DOHH2 (cell line): ENCODE results near the gene MYO9A.

ENCODE experiments used
- H3F3A ChIP-seq: fragments of 200-600 bp; sonication (generic), shearing (Covaris generic); 2 replicates; pipeline ENCODE4 v1.6.0; 2016; ENCODE audit warnings: antibody characterized with exemption, mild to moderate bottlenecking; ENCODE audit not compliant: control insufficient read depth, insufficient read depth
- H3K27ac ChIP-seq: fragments of 200-600 bp; sonication (generic); 2 replicates; pipeline ENCODE4 v1.5.1; 2014; ENCODE audit warnings: low read depth, mild to moderate bottlenecking, low read length, moderate library complexity
- H3K27me3 ChIP-seq: fragments of 200-600 bp; sonication (generic); 2 replicates; pipeline ENCODE4 v1.6.1; 2014; ENCODE audit warnings: mild to moderate bottlenecking, low read length, mixed read lengths; ENCODE audit not compliant: control insufficient read depth
- H3K36me3 ChIP-seq: fragments of 200-600 bp; sonication (generic); 2 replicates; pipeline ENCODE4 v1.6.1; 2014; ENCODE audit warnings: mild to moderate bottlenecking, low read length, moderate library complexity, mixed read lengths; ENCODE audit not compliant: control insufficient read depth
- H3K4me1 ChIP-seq: fragments of 200-600 bp; sonication (generic); 2 replicates; pipeline ENCODE4 v1.6.1; 2014; ENCODE audit warnings: mild to moderate bottlenecking, low read length, mixed read lengths; ENCODE audit not compliant: control insufficient read depth
- H3K4me2 ChIP-seq: fragments of 200-600 bp; sonication (generic); 2 replicates; pipeline ENCODE4 v1.6.0; 2014; ENCODE audit warnings: mild to moderate bottlenecking, low read length, moderate library complexity
- H3K4me3 ChIP-seq: fragments of 200-600 bp; sonication (generic); 2 replicates; pipeline ENCODE4 v1.5.1; 2014; ENCODE audit warnings: mild to moderate bottlenecking, low read length, mixed read lengths
- H3K79me2 ChIP-seq: fragments of 200-600 bp; sonication (generic); 2 replicates; pipeline ENCODE4 v1.6.1; 2014; ENCODE audit warnings: mild to moderate bottlenecking, low read length, mixed read lengths; ENCODE audit not compliant: control insufficient read depth
- H3K9me2 ChIP-seq: fragments of 200-600 bp; sonication (generic); replicated peaks from 2 replicates; pipeline ENCODE4 v1.6.1; 2014; ENCODE audit warnings: mild to moderate bottlenecking, low read length, mixed read lengths; ENCODE audit not compliant: control insufficient read depth
- H3K9me3 ChIP-seq: fragments of 200-600 bp; sonication (generic); 2 replicates; pipeline ENCODE4 v1.6.1; 2014; ENCODE audit warnings: antibody characterized with exemption, low read length, mixed read lengths; ENCODE audit not compliant: control insufficient read depth, insufficient read depth
- H4K20me1 ChIP-seq: fragments of 200-600 bp; sonication (generic); 2 replicates; pipeline ENCODE4 v1.6.0; 2014; ENCODE audit warnings: low read depth, mild to moderate bottlenecking, antibody characterized with exemption, low read length, moderate library complexity; ENCODE audit not compliant: control insufficient read depth, insufficient read depth
- EZH2phosphoT487 ChIP-seq: fragments of 200-600 bp; sonication (generic); IDR thresholded peaks from 2 replicates; pipeline ENCODE4 v1.6.1; 2017; ENCODE audit warnings: borderline replicate concordance, mild to moderate bottlenecking, antibody characterized with exemption, low read length, moderate library complexity, mixed read lengths
- TF ChIP-seq, protein P1 (sequence below): fragments of 200-600 bp; sonication (generic); IDR thresholded peaks from one replicate; pipeline ENCODE4 v1.5.1; 2014; ENCODE audit warnings: antibody characterized with exemption, mild to moderate bottlenecking, low read depth, low read length; ENCODE audit not compliant: poor library complexity, severe bottlenecking

Gene MYO9A

DNA sequence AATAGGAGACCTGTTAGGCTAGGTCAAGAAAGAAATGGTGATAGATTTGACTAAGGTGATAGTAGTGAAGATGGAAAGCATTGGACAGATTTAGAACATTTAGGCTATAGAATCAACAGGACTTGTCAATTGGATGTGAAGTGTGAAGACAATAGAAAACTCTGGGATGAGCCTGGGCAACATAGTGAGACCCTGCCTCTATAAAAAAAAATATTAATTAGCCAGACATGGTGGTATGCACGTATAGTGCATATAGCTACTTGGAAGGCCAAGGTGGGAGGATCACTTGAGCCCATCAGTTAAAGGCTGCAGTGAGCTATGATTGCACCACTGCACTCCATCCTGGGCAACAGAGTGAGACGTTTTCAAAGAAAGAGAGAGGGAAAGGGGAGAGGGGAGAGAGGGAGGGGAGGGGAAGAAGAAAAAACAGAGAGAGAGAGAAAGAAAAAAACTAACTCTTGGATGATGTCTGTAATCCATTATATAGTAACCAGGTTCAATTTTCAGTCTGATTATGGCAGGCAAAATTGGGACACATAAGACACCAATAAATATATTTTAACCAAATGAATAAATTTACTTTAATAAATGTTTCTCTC lies 9.9 kb upstream of the MYO9A start:
- Histone ChIP-seq H3K4me1 (peaks cover 32% of the 10 kb centered on the region), H3F3A (no peaks in the 10 kb centered on the region), H3K36me3 (no peaks in the 10 kb centered on the region), H3K9me3 (no peaks in the 10 kb centered on the region), H3K4me3 (no peak overlapping the region), H3K4me2 (no peak overlapping the region), H3K79me2 (no peaks in the 10 kb centered on the region), H3K27ac (no peak overlapping the region), H4K20me1 (no peaks in the 10 kb centered on the region), H3K27me3 (no peaks in the 10 kb centered on the region), H3K9me2 (no peaks in the 10 kb centered on the region)
- TF ChIP-seq, protein P1, sequence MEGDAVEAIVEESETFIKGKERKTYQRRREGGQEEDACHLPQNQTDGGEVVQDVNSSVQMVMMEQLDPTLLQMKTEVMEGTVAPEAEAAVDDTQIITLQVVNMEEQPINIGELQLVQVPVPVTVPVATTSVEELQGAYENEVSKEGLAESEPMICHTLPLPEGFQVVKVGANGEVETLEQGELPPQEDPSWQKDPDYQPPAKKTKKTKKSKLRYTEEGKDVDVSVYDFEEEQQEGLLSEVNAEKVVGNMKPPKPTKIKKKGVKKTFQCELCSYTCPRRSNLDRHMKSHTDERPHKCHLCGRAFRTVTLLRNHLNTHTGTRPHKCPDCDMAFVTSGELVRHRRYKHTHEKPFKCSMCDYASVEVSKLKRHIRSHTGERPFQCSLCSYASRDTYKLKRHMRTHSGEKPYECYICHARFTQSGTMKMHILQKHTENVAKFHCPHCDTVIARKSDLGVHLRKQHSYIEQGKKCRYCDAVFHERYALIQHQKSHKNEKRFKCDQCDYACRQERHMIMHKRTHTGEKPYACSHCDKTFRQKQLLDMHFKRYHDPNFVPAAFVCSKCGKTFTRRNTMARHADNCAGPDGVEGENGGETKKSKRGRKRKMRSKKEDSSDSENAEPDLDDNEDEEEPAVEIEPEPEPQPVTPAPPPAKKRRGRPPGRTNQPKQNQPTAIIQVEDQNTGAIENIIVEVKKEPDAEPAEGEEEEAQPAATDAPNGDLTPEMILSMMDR, result no peak
- no peak for TF ChIP-seq EZH2phosphoT487

DNA sequence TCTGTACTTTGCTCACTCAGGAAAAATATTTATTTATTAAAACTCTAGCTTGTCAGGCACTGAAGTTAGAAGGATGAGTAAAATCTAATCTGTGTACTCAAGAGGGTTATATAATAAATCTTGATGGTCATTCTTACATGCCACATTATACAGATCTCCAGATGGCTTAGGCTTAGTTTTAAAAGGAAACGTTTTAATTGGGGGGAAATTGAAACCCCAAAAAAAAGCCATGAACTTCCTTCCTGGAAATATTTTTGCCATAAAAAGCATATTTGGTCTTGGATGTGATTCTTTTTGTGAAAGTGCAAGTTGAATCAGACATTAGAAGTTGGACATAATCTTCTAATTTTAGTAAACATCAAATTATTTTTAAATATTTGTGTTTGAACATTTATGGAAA lies 6.3 kb upstream of the MYO9A start:
- Histone ChIP-seq H3K9me2 (no peaks in the 10 kb centered on the region), H3K36me3 (no peaks in the 10 kb centered on the region), H3K4me3 (no peak overlapping the region), H4K20me1 (no peaks in the 10 kb centered on the region), H3K27ac (no peak overlapping the region), H3K79me2 (peaks cover 7% of the 10 kb centered on the region), H3K4me2 (no peak overlapping the region), H3F3A (no peaks in the 10 kb centered on the region), H3K27me3 (no peaks in the 10 kb centered on the region), H3K9me3 (no peaks in the 10 kb centered on the region), H3K4me1 (peaks cover 19% of the 10 kb centered on the region)
- TF ChIP-seq, protein P1, result no peak
- no peak for TF ChIP-seq EZH2phosphoT487

DNA sequence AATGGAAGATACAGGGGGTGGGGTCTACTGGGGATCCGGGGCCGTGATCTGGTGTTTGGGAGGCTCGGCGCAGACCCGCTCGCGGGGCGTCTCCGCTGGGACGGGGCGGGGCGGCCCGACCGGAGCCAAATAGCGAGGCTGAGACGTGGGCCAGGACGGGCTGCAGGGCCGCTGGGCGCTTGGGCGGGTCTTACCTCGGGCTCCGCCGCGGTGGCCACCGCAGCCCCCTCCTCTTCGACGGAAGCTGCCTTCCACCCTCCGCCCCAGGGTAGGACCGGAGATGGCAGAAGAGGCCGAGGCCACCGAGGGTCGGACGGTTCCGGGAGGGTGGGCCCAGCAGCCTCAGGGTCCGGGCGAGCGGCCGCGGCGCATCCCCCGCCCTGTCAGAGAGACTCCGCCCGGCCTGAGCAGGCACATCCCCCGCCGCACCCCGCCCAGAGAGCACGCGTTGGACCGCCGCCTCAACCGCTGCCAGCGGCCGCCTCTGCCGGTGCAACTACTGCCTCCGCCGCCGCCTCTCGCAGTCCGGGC lies 399 bp downstream of the MYO9A start:
- H3K27ac ChIP-seq, result peak overlapping the region; percentile 81
- TF ChIP-seq, protein P1, result no peak
- no peak for TF ChIP-seq EZH2phosphoT487
- H3K4me1 ChIP-seq, result peaks cover 45% of the 10 kb centered on the region
- no peaks in the 10 kb centered on the region for H3K9me2 ChIP-seq
- peaks cover 66% of the 10 kb centered on the region for H3K79me2 ChIP-seq
- peaks cover 28% of the 10 kb centered on the region for H3K36me3 ChIP-seq
- peak overlapping the region; percentile 86 for H3K4me3 ChIP-seq
- no peaks in the 10 kb centered on the region for H3F3A ChIP-seq
- no peaks in the 10 kb centered on the region for H3K9me3 ChIP-seq
- peak overlapping the region; percentile 80 for H3K4me2 ChIP-seq
- H3K27me3 ChIP-seq, result no peaks in the 10 kb centered on the region
- 0 out of 2 replicates have a peak, but pooled peaks cover 3% of the 10 kb centered on the region for H4K20me1 ChIP-seq
